HG03095 (cell line): ENCODE data around the gene KCTD17.

Source experiments
- ATAC-seq: cut with Tn5 transposase; IDR thresholded peaks from one replicate; pipeline ENCODE4 v1.9.1; 2021; ENCODE audit warnings: moderate library complexity; ENCODE audit not compliant: unreplicated experiment

Gene KCTD17

GRCh38 chr22:37036655-37037377 is 14.7 kb upstream of the KCTD17 start:
- no peak for ATAC-seq

- ATAC-seq = no peak
Observed at GRCh38 chr22:37037669-37038068, 13.9 kb upstream of the KCTD17 start.

- ATAC-seq = no peak
Observed at GRCh38 chr22:37039466-37039865, 12.1 kb upstream of the KCTD17 start.

- ATAC-seq = no peak
Observed at GRCh38 chr22:37043209-37043827, 8.2 kb upstream of the KCTD17 start.

GRCh38 chr22:37043828-37044538 is 7.6 kb upstream of the KCTD17 start:
- no peak for ATAC-seq

- ATAC-seq = no peak
Observed at GRCh38 chr22:37044634-37045625, 6.6 kb upstream of the KCTD17 start.

GRCh38 chr22:37045958-37046357 is 5.6 kb upstream of the KCTD17 start:
- no peak for ATAC-seq

GRCh38 chr22:37046589-37046988 is 5.0 kb upstream of the KCTD17 start:
- ATAC-seq = no peak

GRCh38 chr22:37047006-37047405 is 4.5 kb upstream of the KCTD17 start:
- ATAC-seq = no peak

GRCh38 chr22:37048133-37048532 is 3.4 kb upstream of the KCTD17 start:
- no peak for ATAC-seq

- no peak for ATAC-seq
Observed at GRCh38 chr22:37049224-37049623, 2.3 kb upstream of the KCTD17 start.

GRCh38 chr22:37050913-37051312 is 629 bp upstream of the KCTD17 start:
- no peak for ATAC-seq

- no peak for ATAC-seq
Observed at GRCh38 chr22:37052386-37053309, 1.1 kb downstream of the KCTD17 start.

- ATAC-seq = no peak
Observed at GRCh38 chr22:37053310-37054055, 1.9 kb downstream of the KCTD17 start.

- no peak for ATAC-seq
Observed at GRCh38 chr22:37054056-37054395, 2.5 kb downstream of the KCTD17 start.

- no peak for ATAC-seq
Observed at GRCh38 chr22:37054600-37055365, 3.2 kb downstream of the KCTD17 start.

- ATAC-seq = no peak
Observed at GRCh38 chr22:37056246-37056645, 4.7 kb downstream of the KCTD17 start.

GRCh38 chr22:37057226-37057625 is 5.7 kb downstream of the KCTD17 start:
- ATAC-seq = no peak
